Progenitor cell of endocrine pancreas (in vitro differentiated cells): ENCODE data around the gene BMPER. TPM values are rescaled to one million over a fixed set of nuclear protein-coding genes. Genes with fewer than 3 reads are reported as not detected.

ENCODE experiments used
- DNase-seq: peaks from one replicate; pipeline ENCODE4 v3.0.0; 2021; ENCODE audit warnings: low spot score; ENCODE audit not compliant: unreplicated experiment
- H3K27ac Mint-ChIP-seq: 2 replicates; pipeline ENCODE4 v1.8.0; 2021; ENCODE audit warnings: mild to moderate bottlenecking, moderate library complexity, mixed read lengths
- H3K27me3 Mint-ChIP-seq: 2 replicates; pipeline ENCODE4 v1.8.0; 2021; ENCODE audit warnings: mixed read lengths
- H3K36me3 Mint-ChIP-seq: 2 replicates; pipeline ENCODE4 v1.8.0; 2022; ENCODE audit warnings: mixed read lengths; ENCODE audit not compliant: insufficient read depth
- H3K4me1 Mint-ChIP-seq: 2 replicates; pipeline ENCODE4 v1.8.0; 2021; ENCODE audit warnings: low read depth, mixed read lengths
- H3K4me3 Mint-ChIP-seq: 2 replicates; pipeline ENCODE4 v1.8.0; 2021; ENCODE audit warnings: low read depth, mild to moderate bottlenecking, moderate library complexity, mixed read lengths
- H3K9me3 Mint-ChIP-seq: 2 replicates; pipeline ENCODE4 v1.8.0; 2021; ENCODE audit warnings: low read depth, mixed read lengths
- total RNA-seq: library from RNA; stranded (reverse); gene quantifications from 2 replicates; pipeline ENCODE4 v1.2.1, GENCODE V29; 2021
- TF ChIP-seq, protein P1 (sequence below): fragments of 200-600 bp; sonication (generic); IDR thresholded peaks from one replicate; pipeline ENCODE4 v1.5.0; 2021; ENCODE audit warnings: antibody characterized with exemption, mild to moderate bottlenecking; ENCODE audit not compliant: unreplicated experiment

The BMPER gene
- total RNA-seq, 1 donor from 2014 or later, result 0.36 TPM

DNA sequence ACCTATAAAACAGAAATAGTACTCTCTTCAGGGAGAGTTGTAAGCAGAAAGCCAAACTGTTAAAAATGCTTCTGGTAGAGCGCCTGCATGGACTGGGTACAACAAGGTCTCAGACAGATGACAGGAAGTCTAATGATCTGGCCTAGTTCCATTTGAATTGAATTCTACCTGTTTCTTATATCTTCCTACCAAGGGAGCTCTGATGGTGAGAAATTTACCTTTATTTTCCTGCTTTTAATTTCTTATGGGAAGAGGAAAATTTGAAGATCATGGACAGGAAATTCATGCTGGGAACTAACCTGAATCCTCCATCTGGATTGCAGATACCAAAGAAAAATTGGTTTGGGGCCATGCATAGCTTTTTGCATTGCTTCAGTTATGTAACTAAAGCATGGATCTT, 63.3 kb downstream of the BMPER start:
- no peak overlapping the region for H3K27ac Mint-ChIP-seq
- no peaks in the 10 kb centered on the region for H3K9me3 Mint-ChIP-seq
- TF ChIP-seq, protein P1, sequence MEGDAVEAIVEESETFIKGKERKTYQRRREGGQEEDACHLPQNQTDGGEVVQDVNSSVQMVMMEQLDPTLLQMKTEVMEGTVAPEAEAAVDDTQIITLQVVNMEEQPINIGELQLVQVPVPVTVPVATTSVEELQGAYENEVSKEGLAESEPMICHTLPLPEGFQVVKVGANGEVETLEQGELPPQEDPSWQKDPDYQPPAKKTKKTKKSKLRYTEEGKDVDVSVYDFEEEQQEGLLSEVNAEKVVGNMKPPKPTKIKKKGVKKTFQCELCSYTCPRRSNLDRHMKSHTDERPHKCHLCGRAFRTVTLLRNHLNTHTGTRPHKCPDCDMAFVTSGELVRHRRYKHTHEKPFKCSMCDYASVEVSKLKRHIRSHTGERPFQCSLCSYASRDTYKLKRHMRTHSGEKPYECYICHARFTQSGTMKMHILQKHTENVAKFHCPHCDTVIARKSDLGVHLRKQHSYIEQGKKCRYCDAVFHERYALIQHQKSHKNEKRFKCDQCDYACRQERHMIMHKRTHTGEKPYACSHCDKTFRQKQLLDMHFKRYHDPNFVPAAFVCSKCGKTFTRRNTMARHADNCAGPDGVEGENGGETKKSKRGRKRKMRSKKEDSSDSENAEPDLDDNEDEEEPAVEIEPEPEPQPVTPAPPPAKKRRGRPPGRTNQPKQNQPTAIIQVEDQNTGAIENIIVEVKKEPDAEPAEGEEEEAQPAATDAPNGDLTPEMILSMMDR, result no peak
- no peak overlapping the region for H3K4me3 Mint-ChIP-seq
- no peaks in the 10 kb centered on the region for H3K36me3 Mint-ChIP-seq
- H3K4me1 Mint-ChIP-seq, result no peaks in the 10 kb centered on the region
- no peaks in the 10 kb centered on the region for H3K27me3 Mint-ChIP-seq
- DNase-seq, result no peak

DNA sequence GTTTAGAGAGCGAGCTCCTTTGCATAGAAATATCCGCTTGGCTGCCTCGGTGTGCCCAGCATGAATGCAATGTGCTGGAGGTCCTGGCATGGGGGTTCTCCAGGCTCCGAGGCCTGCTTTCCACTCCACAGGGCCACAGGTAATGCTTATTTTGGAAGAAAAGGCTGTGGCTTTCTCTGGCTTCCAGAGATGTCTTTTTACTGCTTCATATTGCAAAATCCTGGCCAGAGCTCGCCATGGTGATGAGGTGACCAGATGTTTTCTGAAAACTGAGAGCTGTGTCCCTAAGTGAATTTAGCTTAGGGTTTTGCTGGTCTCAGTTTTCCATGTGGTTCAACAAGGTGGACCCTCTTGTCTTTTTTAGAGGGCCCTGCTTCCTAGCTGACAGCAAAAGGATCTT, 65.2 kb downstream of the BMPER start:
- Mint-ChIP-seq H3K4me1 (no peaks in the 10 kb centered on the region), H3K36me3 (no peaks in the 10 kb centered on the region), H3K27ac (no peak overlapping the region), H3K27me3 (no peaks in the 10 kb centered on the region), H3K9me3 (no peaks in the 10 kb centered on the region), H3K4me3 (no peak overlapping the region)
- no peak for DNase-seq
- TF ChIP-seq, protein P1, result no peak

DNA sequence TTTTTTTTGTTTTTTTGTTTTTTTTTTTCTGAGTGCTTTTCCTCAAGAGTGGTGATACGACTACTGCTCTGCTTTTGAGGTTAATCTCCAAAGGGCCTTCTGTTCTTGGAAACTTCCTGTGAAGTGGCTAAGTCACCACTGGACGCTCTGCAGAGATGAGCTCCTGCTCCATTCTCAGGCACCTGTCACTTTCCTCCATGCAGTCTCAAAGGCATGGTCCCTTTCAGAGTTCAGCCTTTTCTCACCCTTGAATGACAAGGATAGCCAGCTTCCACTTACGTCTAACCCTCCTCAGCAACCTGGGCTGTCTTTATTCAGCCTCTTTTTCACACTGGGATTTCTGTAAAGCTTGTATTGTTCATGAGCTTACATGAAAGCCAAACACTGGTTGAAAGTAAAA, 65.8 kb downstream of the BMPER start:
- H3K27ac Mint-ChIP-seq, result no peak overlapping the region
- H3K4me3 Mint-ChIP-seq, result no peak overlapping the region
- no peaks in the 10 kb centered on the region for H3K36me3 Mint-ChIP-seq
- H3K4me1 Mint-ChIP-seq, result no peaks in the 10 kb centered on the region
- TF ChIP-seq, protein P1, result no peak
- DNase-seq, result no peak
- H3K9me3 Mint-ChIP-seq, result no peaks in the 10 kb centered on the region
- H3K27me3 Mint-ChIP-seq, result no peaks in the 10 kb centered on the region

DNA sequence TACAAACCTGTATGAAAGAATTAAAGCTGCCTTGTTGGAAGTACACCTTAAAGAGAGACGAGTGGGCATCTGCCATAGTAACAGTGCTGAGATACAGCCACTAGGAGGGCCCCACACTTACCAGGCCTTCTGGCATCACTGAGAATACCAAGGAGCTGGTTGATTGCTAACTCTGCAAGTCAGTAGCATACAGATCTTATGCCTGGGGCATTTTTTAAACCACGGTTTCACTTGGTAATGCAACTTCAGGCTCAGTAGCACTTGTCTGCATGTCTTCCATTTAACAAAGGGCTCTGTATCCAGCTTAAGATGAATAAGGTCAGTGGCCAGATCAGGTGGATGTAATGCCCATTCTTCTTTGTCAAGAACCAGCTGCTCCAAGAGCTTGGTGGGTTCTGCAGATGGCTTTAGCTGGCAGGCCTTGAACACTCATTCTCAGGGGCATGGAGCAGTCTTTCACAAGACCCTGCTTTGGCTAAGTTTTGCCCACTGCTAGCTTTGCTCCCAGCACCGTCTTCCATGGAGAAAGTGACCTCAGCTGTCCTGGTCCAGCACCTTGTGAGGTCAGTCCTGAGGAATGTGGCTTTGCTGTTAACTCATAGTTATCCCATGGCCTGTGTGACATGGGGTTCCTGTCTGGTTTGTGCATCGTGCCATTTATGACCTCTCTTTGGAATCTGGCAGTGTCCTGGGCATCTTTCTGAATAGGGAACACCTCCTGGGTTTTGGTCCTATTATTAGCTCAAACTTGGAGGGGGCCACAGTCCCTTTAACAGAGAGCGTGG, 68.1 kb downstream of the BMPER start:
- Mint-ChIP-seq H3K9me3 (no peaks in the 10 kb centered on the region), H3K27ac (no peak overlapping the region), H3K4me3 (no peak overlapping the region), H3K27me3 (no peaks in the 10 kb centered on the region), H3K36me3 (no peaks in the 10 kb centered on the region), H3K4me1 (no peaks in the 10 kb centered on the region)
- TF ChIP-seq, protein P1, result no peak
- no peak for DNase-seq

DNA sequence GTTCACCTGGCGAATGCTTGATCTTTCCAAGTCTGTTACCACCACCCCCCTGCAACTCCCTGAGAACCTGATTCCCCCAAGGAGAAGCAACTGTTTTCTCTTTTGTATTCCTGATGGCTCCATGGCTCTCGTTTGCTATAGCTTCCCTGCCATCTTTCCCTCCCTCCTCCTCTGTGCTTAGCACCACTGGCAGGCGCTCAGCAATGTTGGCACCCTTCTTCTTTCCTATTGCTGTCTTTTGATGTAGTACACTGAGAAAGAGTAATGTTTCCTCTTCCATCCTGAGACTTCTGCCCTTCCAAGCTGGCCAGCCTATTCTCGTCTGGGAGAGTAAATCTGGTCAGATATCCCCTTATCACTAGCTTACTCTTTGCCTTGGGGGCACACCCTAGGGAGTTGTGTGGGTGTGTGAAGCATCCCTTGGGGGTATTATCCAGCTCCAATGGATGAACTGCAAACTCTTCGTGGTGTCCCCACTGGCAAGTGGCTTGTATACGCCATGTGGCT, 74.0 kb downstream of the BMPER start:
- no peak overlapping the region for H3K27ac Mint-ChIP-seq
- DNase-seq, result no peak
- no peaks in the 10 kb centered on the region for H3K27me3 Mint-ChIP-seq
- H3K9me3 Mint-ChIP-seq, result no peaks in the 10 kb centered on the region
- no peak overlapping the region for H3K4me3 Mint-ChIP-seq
- H3K4me1 Mint-ChIP-seq, result no peaks in the 10 kb centered on the region
- TF ChIP-seq, protein P1, result no peak
- H3K36me3 Mint-ChIP-seq, result no peaks in the 10 kb centered on the region
